Mammary epithelial cell (primary cell): ENCODE data around the gene ARFGAP1.

Experiments
- CTCF ChIP-seq, 2 donors: IDR thresholded peaks in 1 of 2; conservative IDR thresholded peaks in 1 of 2; 2 replicates each; pipeline ENCODE4 v1.5.1; 2011 to 2012; ENCODE audit warnings: inconsistent platforms in 2 of 2, low read length in 2 of 2, mild to moderate bottlenecking in 2 of 2, control low read depth in 1 of 2, low read depth in 1 of 2; ENCODE audit not compliant: insufficient read depth in 1 of 2; ENCODE audit errors: extremely low read depth in 1 of 2
- EZH2 ChIP-seq: IDR thresholded peaks from 2 replicates; pipeline ENCODE4 v1.6.1; 2012; ENCODE audit warnings: low read length, inconsistent platforms, borderline replicate concordance

GRCh38 chr20:63249891-63250290, 22.7 kb upstream of the ARFGAP1 start:
- TF ChIP-seq CTCF (conservative IDR thresholded peaks at IDR 0.05 in 1 of 2, IDR thresholded peaks at IDR 0.05 in 1 of 2; ENCODE audit: extremely low read depth in 1 of 2, insufficient read depth in 1 of 2, low read depth in 1 of 2, low read length in 2 of 2) (no peak), EZH2 (no peak)
